Heart left ventricle (tissue), 16 donors: ENCODE data around the gene TBC1D21. TPM values are rescaled to one million over a fixed set of nuclear protein-coding genes. Genes with fewer than 3 reads are reported as not detected.

Source experiments
- ATAC-seq, 4 donors: fragments of 200-7000 bp; cut with Tn5 transposase; one replicate each; pipeline ENCODE4 v1.9.1; 2020 to 2022; ENCODE audit warnings: moderate library complexity in 4 of 4, mild to moderate bottlenecking in 3 of 4, moderate number of reproducible peaks in 1 of 4
- DNase-seq, 5 donors: peaks; one replicate each; pipeline ENCODE4 v3.0.0-alpha.2; 2020
- H3K27ac ChIP-seq, 12 donors: fragments of 200-600 bp; sonication (generic) in 4 of 12; one replicate each; pipeline versions ENCODE4 v1.5.0 to v1.8.0; 2016 to 2022; ENCODE audit warnings: mild to moderate bottlenecking in 2 of 12
- H3K27me3 ChIP-seq, 9 donors: fragments of 200-600 bp; sonication (generic) in 2 of 9; one replicate each; pipeline versions ENCODE4 v1.5.1 to v1.8.0; 2016 to 2022; ENCODE audit warnings: mild to moderate bottlenecking in 3 of 9
- H3K36me3 ChIP-seq, 9 donors: fragments of 200-600 bp; sonication (generic) in 2 of 9; one replicate each; pipeline versions ENCODE4 v1.5.0 to v1.8.0; 2018 to 2022; ENCODE audit warnings: mild to moderate bottlenecking in 2 of 9
- H3K4me1 ChIP-seq, 12 donors: fragments of 200-600 bp; sonication (generic) in 4 of 12; one replicate each; pipeline versions ENCODE4 v1.5.0 to v1.8.0; 2016 to 2022; ENCODE audit warnings: mild to moderate bottlenecking in 3 of 12
- H3K4me3 ChIP-seq, 12 donors: fragments of 200-600 bp; sonication (generic) in 4 of 12; one replicate each; pipeline versions ENCODE4 v1.5.0 to v1.8.0; 2017 to 2022; ENCODE audit warnings: mild to moderate bottlenecking in 9 of 12, moderate library complexity in 4 of 12
- H3K9me3 ChIP-seq, 12 donors: fragments of 200-600 bp; sonication (generic) in 4 of 12; one replicate each; pipeline versions ENCODE4 v1.5.0 to v1.8.0; 2016 to 2022; ENCODE audit warnings: mild to moderate bottlenecking in 1 of 12
- POLR2A ChIP-seq, 2 donors: fragments of 450-650 bp; IDR thresholded peaks; one replicate each; pipeline ENCODE4 v1.6.1; 2017; ENCODE audit warnings: antibody characterized with exemption in 2 of 2, mild to moderate bottlenecking in 2 of 2, moderate library complexity in 2 of 2
- WGBS, 4 donors: extraction: QIAGEN DNeasy Blood & Tissue Kit in 2 of 4; methylation state at CpG; one replicate each; pipeline versions ENCODE4 v1.1.5 to v1.1.7; 2013 to 2018; 5-methylcytosine and 5-hydroxymethylcytosine counted together
- intact Hi-C, 10 donors: fragments of 100-400 bp; cut with DNase I; formaldehyde crosslinking; loops; one replicate each; pipeline versions ENCODE4 v1.11.1 to v1.14.2; 2022
- polyA plus RNA-seq, 2 donors: library from polyadenylated mRNA; stranded (reverse); fragments of 200-250 nt; gene quantifications; one replicate each; pipeline ENCODE4 v1.2.3, GENCODE V29; 2013
- total RNA-seq, 9 donors: library from RNA; depleted of rRNA in 2 of 9; stranded (reverse); fragments of >200 nt in 2 of 9; fragmentation: NEBNext Ultra II Directional in 3 of 9; extraction: Animal tissue kit (Norgen Biotek cat#: 25700) in 3 of 9; gene quantifications; one replicate each; pipeline versions ENCODE4 v1.1.0 to v1.2.4, GENCODE V29; 2016 to 2023
- TF ChIP-seq, protein P1 (sequence below), 12 donors: fragments of 200-600 bp; sonication (generic) in 4 of 12; IDR thresholded peaks; one replicate each; pipeline versions ENCODE4 v1.5.0 to v1.8.0; 2018 to 2022; ENCODE audit warnings: antibody characterized with exemption in 12 of 12, mild to moderate bottlenecking in 5 of 12
- donor health status: ischemic (EF 13 %, LVEDD 7.1; RV severe dilation, severe dysfunction).
- donor health status: healthy with polysubstance abuse.
- donor health status: DM: no; HTN: yes; CAD: no.
- donor health status: DM: no; HTN: no; CAD: no.
- donor health status: ischemic (EF 25% LVEDD 6.9; RV normal size, moderate dysfunction).
- donor health status: ischemic (EF 25% LVEDD 5.7; RV mildly dilated, moderate dysfunction).
- donor health status: healthy.
- donor health status: DM: yes; HTN: yes; CAD: no.
- donor health status: ischemic (EF 35%, LVEDD 5.7; RV mildly dilated, moderate dysfunction).
- donor health status: nonischemic (EF 11% LVEDD 7.7; RV severe dilation, severe dysfunction).
- donor health status: DM: yes; HTN: yes; CAD: no.
- donor health status: PGD.
- donor health status: ischemic (EF 29% LVEDD 5.4; RV normal size, mild dysfunction).
- donor health status: nonischemic (EF 23%, LVEDD 6.1; RV moderate dilation, normal function).

Gene TBC1D21
- total and polyA plus RNA-seq, 11 donors = not detected

DNA sequence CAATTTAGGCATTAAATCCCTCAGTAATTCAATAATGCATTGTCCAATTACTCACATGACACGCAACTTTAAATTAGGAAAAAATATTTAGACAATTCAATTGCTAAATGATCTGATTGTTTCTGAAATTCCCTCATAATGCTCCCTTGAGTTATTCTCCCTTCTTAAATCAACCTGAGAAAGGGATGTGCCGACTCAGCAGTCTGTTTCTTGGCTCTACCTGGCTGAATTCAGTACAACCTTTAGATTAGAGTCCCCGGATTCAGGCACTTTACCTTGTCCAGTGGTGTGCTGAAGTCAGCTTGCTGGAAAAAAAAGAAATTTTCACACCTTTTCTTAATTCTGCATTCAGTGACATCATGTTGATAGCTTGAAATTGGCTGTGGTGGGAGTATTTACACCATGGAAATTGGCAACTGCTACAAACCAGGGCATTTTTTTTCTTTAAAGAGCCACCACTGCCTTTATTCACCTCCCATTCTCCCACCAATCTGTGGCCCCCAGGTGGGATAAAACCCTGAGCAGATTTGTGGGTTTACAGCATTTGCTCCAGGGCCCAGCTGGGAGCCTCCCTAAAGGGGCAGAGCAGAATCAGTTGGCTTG lies 32.0 kb downstream of the TBC1D21 start:
- no peaks in the 10 kb centered on the region for H3K27me3 ChIP-seq
- WGBS, 4 donors = 91 to 97% (median 94%) methylated on average over 3 of the region's 3 CpGs
- H3K9me3 ChIP-seq = no peaks in the 10 kb centered on the region
- DNase-seq = no peak
- no peak for ATAC-seq
- H3K4me3 ChIP-seq = no peak overlapping the region
- H3K4me1 ChIP-seq = peaks cover 0 to 17% (median 5%) of the 10 kb centered on the region in 12 donors
- H3K36me3 ChIP-seq = no peaks in the 10 kb centered on the region
- intact Hi-C loops = loop anchor here in 7 of 10 donors (5.0 to 10.0 kb wide), 6 partner anchors 33 to 268 kb away; partner anchors contain the start of gene TBC1D21 (in 4 of the 7)
- H3K27ac ChIP-seq = no peak overlapping the region
- TF ChIP-seq, protein P1, sequence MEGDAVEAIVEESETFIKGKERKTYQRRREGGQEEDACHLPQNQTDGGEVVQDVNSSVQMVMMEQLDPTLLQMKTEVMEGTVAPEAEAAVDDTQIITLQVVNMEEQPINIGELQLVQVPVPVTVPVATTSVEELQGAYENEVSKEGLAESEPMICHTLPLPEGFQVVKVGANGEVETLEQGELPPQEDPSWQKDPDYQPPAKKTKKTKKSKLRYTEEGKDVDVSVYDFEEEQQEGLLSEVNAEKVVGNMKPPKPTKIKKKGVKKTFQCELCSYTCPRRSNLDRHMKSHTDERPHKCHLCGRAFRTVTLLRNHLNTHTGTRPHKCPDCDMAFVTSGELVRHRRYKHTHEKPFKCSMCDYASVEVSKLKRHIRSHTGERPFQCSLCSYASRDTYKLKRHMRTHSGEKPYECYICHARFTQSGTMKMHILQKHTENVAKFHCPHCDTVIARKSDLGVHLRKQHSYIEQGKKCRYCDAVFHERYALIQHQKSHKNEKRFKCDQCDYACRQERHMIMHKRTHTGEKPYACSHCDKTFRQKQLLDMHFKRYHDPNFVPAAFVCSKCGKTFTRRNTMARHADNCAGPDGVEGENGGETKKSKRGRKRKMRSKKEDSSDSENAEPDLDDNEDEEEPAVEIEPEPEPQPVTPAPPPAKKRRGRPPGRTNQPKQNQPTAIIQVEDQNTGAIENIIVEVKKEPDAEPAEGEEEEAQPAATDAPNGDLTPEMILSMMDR (IDR thresholded peaks at IDR 0.05) = no peak
- TF ChIP-seq POLR2A (IDR thresholded peaks at IDR 0.05) = no peak

DNA sequence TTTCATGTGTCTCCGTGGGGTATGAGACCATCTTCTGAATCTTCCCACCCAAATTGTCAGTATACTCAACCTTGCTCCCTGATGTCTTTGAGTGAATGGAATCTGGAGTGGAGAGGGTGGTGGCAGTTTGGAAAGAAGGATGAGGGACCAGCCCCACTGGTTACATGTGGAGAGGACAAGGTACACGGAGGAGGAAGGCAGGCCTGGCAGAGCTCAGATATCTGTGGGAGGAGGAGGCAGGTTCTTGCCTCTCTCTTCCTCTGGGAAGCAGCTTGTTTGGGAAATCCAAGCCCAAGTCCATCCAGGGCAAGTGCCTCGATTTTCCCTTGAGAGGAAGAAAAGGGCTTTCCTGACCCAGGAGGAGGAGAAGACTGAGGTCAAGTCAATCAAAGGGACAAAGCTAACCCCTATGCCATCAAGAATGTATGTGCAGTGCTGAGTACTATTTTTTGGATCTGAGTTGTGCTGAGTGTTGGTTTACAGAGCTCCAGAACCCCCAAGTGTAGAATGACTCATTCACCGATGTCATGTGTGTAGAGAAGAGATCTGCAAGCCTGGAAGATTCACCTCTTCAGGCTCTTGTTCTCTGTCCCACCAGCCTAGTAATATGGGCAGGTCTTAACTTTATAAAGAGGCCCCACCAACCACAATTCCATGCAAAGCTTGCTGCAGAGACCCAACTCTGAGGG lies 33.1 kb downstream of the TBC1D21 start:
- no peak overlapping the region for H3K27ac ChIP-seq
- TF ChIP-seq, protein P1 (IDR thresholded peaks at IDR 0.05) = no peak
- no peak for TF ChIP-seq POLR2A (IDR thresholded peaks at IDR 0.05)
- H3K27me3 ChIP-seq = no peaks in the 10 kb centered on the region
- DNase-seq = no peak
- no peaks in the 10 kb centered on the region for H3K36me3 ChIP-seq
- H3K9me3 ChIP-seq = no peaks in the 10 kb centered on the region
- no peak overlapping the region for H3K4me3 ChIP-seq
- no peak for ATAC-seq
- 72 to 77% (median 75%) methylated on average over 4 of the region's 4 CpGs for WGBS, 4 donors
- intact Hi-C loops = loop anchor here in 8 of 10 donors (2.0 to 10.0 kb wide), 7 partner anchors 32 to 269 kb away; partner anchors contain the start of gene TBC1D21 (in 4 of the 8)
- peaks cover 0 to 17% (median 5%) of the 10 kb centered on the region in 12 donors for H3K4me1 ChIP-seq

DNA sequence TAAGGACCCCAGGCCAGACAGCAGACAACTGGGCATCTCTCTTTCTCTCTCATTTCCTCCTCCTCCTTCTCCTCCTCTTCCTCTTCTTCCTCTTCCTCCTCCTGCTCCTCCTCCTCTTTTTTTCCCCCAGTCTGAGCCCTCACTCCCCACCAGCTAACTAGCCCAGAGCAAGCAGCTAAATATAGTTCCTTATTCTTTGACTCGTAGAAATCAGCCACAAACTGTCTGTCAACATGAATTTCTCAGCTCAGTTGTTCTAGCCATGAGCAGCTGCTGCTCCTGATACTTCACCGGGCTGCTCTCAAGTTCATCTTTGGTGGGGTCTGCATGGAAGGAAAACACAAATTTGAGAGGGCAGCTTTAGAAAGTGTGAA lies 33.7 kb downstream of the TBC1D21 start:
- no peak for ATAC-seq
- TF ChIP-seq, protein P1 (IDR thresholded peaks at IDR 0.05) = no peak
- TF ChIP-seq POLR2A (IDR thresholded peaks at IDR 0.05) = no peak

More for the DNA sequence above, 33.7 kb downstream of the TBC1D21 start:
- no peak overlapping the region for H3K4me3 ChIP-seq
- DNase-seq = no peak
- H3K4me1 ChIP-seq = peaks cover 0 to 17% (median 5%) of the 10 kb centered on the region in 12 donors
- intact Hi-C loops = loop anchor here in 8 of 10 donors (2.0 to 10.0 kb wide), 7 partner anchors 32 to 270 kb away; partner anchors contain the start of gene TBC1D21 (in 4 of the 8)
- H3K27ac ChIP-seq = no peak overlapping the region
- no peaks in the 10 kb centered on the region for H3K36me3 ChIP-seq
- H3K9me3 ChIP-seq = no peaks in the 10 kb centered on the region
- no peaks in the 10 kb centered on the region for H3K27me3 ChIP-seq
- WGBS, 4 donors = 35 to 41% (median 37%) methylated on average over 2 of the region's 2 CpGs
